ENCODE data around the gene NEUROD2.

Gene NEUROD2

GRCh38 chr17:39643271-39643670, 35.6 kb upstream of the NEUROD2 start:
- TF ChIP-seq TAF1 (IDR thresholded peaks at IDR 0.05; ENCODE audit: borderline replicate concordance, insufficient read depth, low read length), result no peak
- TF ChIP-seq FOXP2 (optimal IDR thresholded peaks at IDR 0.05; ENCODE audit: borderline replicate concordance, extremely low read depth, extremely low read length, insufficient read depth), result no peak
- no peak for TF ChIP-seq SIN3A (IDR thresholded peaks at IDR 0.05; ENCODE audit: borderline replicate concordance, insufficient read depth, low read length)
- no peak for TF ChIP-seq REST (IDR thresholded peaks at IDR 0.05; ENCODE audit: insufficient read depth in 1 of 2, low read depth in 2 of 2, low read length in 2 of 2)
- no peak for TF ChIP-seq POLR2AphosphoS5 (IDR thresholded peaks at IDR 0.05; ENCODE audit: low read depth, low read length)

- TF ChIP-seq FOXP2 (optimal IDR thresholded peaks at IDR 0.05; ENCODE audit: borderline replicate concordance, extremely low read depth, extremely low read length, insufficient read depth), result no peak
- no peak for TF ChIP-seq POLR2AphosphoS5 (IDR thresholded peaks at IDR 0.05; ENCODE audit: low read depth, low read length)
- TF ChIP-seq SIN3A (IDR thresholded peaks at IDR 0.05; ENCODE audit: borderline replicate concordance, insufficient read depth, low read length), result no peak
- no peak for TF ChIP-seq REST (IDR thresholded peaks at IDR 0.05; ENCODE audit: insufficient read depth in 1 of 2, low read depth in 2 of 2, low read length in 2 of 2)
- TF ChIP-seq TAF1 (IDR thresholded peaks at IDR 0.05; ENCODE audit: borderline replicate concordance, insufficient read depth, low read length), result no peak
Observed at GRCh38 chr17:39642291-39643074, 34.8 kb upstream of the NEUROD2 start.

- TF ChIP-seq REST (IDR thresholded peaks at IDR 0.05; ENCODE audit: insufficient read depth in 1 of 2, low read depth in 2 of 2, low read length in 2 of 2) (no peak), POLR2AphosphoS5 (IDR thresholded peaks at IDR 0.05; ENCODE audit: low read depth, low read length) (no peak), FOXP2 (optimal IDR thresholded peaks at IDR 0.05; ENCODE audit: borderline replicate concordance, extremely low read depth, extremely low read length, insufficient read depth) (no peak), SIN3A (IDR thresholded peaks at IDR 0.05; ENCODE audit: borderline replicate concordance, insufficient read depth, low read length) (no peak)
Observed at GRCh38 chr17:39641883-39642282, 34.2 kb upstream of the NEUROD2 start.

- TF ChIP-seq TAF1 (IDR thresholded peaks at IDR 0.05; ENCODE audit: borderline replicate concordance, insufficient read depth, low read length) (no peak), SIN3A (IDR thresholded peaks at IDR 0.05; ENCODE audit: borderline replicate concordance, insufficient read depth, low read length) (no peak), FOXP2 (optimal IDR thresholded peaks at IDR 0.05; ENCODE audit: borderline replicate concordance, extremely low read depth, extremely low read length, insufficient read depth) (no peak), POLR2AphosphoS5 (IDR thresholded peaks at IDR 0.05; ENCODE audit: low read depth, low read length) (no peak), REST (IDR thresholded peaks at IDR 0.05; ENCODE audit: insufficient read depth in 1 of 2, low read depth in 2 of 2, low read length in 2 of 2) (no peak)
Observed at GRCh38 chr17:39641097-39641496, 33.4 kb upstream of the NEUROD2 start.

All from PFSK-1 (cell line).